Measurements from ENCODE around the gene UPB1. TPM values are rescaled to one million over a fixed set of nuclear protein-coding genes. Genes with fewer than 3 reads are reported as not detected.

UPB1 gene
- total and polyA plus RNA-seq, 9 of the 15 experiments (the other 6 are each of a cell fraction or from before 2014, with no cell fraction given) = 0.06 to 0.11 TPM; not detected in 7

DNA sequence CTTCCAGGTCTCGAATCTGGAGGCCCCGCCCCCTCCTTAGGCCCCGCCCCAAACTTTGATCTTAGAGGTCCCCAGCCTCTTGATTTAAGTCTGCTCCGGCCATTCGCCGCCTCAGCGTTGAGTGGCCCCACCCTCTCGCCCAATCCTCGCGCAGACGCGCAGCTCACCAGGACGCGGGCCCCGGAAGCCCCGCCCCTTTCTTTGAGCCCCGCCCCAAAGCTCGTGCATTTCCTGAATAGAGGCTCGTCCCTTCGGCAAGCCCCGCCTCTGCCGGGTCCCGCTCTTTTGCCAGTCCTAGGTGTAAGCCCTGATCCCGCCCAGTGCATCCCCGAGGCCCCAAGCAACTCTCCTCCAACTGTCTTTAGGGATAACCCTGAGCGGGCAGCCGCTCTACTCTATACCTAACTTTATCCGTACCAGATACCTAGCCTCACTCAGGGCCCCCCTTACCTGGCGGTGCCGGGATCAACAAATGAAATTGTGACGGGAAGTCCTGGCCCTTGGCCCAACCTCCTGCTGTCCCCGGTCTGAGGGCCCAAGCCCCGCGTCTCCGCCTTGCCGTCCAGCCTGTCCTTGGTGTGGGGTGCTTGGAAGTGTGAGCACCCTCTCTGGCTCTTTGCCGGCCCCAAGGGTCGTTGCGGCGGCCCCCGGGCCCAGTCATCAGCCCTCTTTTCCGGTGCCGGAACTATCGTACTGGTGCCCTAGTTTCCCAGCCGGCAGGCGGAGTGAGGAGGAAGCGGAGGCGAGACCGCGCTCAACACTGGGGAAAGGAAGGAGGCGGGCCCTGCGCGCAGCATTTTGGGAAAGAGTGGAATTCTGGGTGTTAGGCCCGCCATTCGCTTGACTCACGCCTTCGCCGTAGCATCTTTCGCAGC, 60.3 kb downstream of the UPB1 start, which contains the start of gene SNRPD3 (continued):
- no peak for TF ChIP-seq BRF2 (IDR thresholded peaks at IDR 0.05; ENCODE audit: borderline replicate concordance, insufficient read depth, insufficient read length)
- TF ChIP-seq, protein P1, sequence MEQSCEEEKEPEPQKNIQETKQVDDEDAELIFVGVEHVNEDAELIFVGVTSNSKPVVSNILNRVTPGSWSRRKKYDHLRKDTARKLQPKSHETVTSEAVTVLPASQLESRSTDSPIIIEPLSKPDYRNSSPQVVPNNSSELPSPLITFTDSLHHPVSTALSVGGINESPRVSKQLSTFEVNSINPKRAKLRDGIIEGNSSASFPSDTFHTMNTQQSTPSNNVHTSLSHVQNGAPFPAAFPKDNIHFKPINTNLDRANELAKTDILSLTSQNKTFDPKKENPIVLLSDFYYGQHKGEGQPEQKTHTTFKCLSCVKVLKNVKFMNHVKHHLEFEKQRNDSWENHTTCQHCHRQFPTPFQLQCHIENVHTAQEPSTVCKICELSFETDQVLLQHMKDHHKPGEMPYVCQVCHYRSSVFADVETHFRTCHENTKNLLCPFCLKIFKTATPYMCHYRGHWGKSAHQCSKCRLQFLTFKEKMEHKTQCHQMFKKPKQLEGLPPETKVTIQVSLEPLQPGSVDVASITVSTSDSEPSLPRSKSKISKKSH (CRISPR knock-in tag; IDR thresholded peaks at IDR 0.05) = no peak
- TF ChIP-seq TCF7 (IDR thresholded peaks at IDR 0.05; ENCODE audit: borderline replicate concordance) = no peak
- TF ChIP-seq NFRKB (IDR thresholded peaks at IDR 0.05; ENCODE audit: low read depth) = peak; percentile 82
- TF ChIP-seq ZNF561 (CRISPR knock-in tag; conservative IDR thresholded peaks at IDR 0.05) = no peak
- TF ChIP-seq KAT8 (IDR thresholded peaks at IDR 0.05; ENCODE audit: low read depth) = no peak
- TF ChIP-seq FOS (IDR thresholded peaks at IDR 0.05; ENCODE audit: extremely low read depth, insufficient read length) = peak; percentile 58
- TF ChIP-seq SETDB1 (IDR thresholded peaks at IDR 0.05; ENCODE audit: low read length) = no peak
- TF ChIP-seq SRSF9 (IDR thresholded peaks at IDR 0.05; ENCODE audit: borderline replicate concordance, low read depth, low read length) = no peak
- 0 out of 2 replicates have a peak, but pooled peaks have one; percentile 29 for TF ChIP-seq CBX1 (IDR thresholded peaks at IDR 0.05; ENCODE audit: low read depth)
- no peak for TF ChIP-seq ETV6 (IDR thresholded peaks at IDR 0.05; ENCODE audit: borderline replicate concordance in 1 of 2, low read depth in 2 of 2, low read length in 1 of 2)
- no peak for TF ChIP-seq ETV6 (CRISPR knock-in tag; IDR thresholded peaks at IDR 0.05; ENCODE audit: borderline replicate concordance)
- TF ChIP-seq SAFB (IDR thresholded peaks at IDR 0.05; ENCODE audit: borderline replicate concordance, low read depth, low read length) = no peak
- TF ChIP-seq CBX3 (IDR thresholded peaks at IDR 0.05; ENCODE audit: borderline replicate concordance in 1 of 2, low read length in 2 of 2) = peak in 1 of 2 experiments; percentile 61; a peak in 1 of 3 replicates
- peak in 1 of 2 experiments; percentile 98; a peak in 2 of 4 replicates for TF ChIP-seq TRIM24 (IDR thresholded peaks at IDR 0.05)
- TF ChIP-seq DLX4 (CRISPR knock-in tag; IDR thresholded peaks at IDR 0.05) = no peak
- TF ChIP-seq MBD2 (IDR thresholded peaks at IDR 0.05; ENCODE audit: borderline replicate concordance, low read depth) = peak; percentile 37
- no peak for TF ChIP-seq HEY1 (CRISPR knock-in tag; IDR thresholded peaks at IDR 0.05; ENCODE audit: borderline replicate concordance)
- TF ChIP-seq SIN3B (IDR thresholded peaks at IDR 0.05; ENCODE audit: low read depth) = peak; percentile 91
- no peak for TF ChIP-seq KAT2B (IDR thresholded peaks at IDR 0.05; ENCODE audit: low read depth, low read length)
- TF ChIP-seq SNRNP70 (optimal IDR thresholded peaks at IDR 0.05; ENCODE audit: low read depth, low read length) = no peak
- no peak for TF ChIP-seq MED1 (CRISPR knock-in tag; IDR thresholded peaks at IDR 0.05; ENCODE audit: borderline replicate concordance)
- TF ChIP-seq ZNF140 (CRISPR knock-in tag; IDR thresholded peaks at IDR 0.05) = no peak
- TF ChIP-seq E2F6 (IDR thresholded peaks at IDR 0.05; ENCODE audit: borderline replicate concordance in 1 of 2, extremely low read depth in 1 of 2, insufficient read depth in 1 of 2, insufficient read length in 1 of 2, low read depth in 1 of 2, low read length in 1 of 2, poor library complexity in 1 of 2, severe bottlenecking in 1 of 2) = peak; percentile 54 to 89
- TF ChIP-seq ZNF408 (CRISPR knock-in tag; IDR thresholded peaks at IDR 0.05; ENCODE audit: low read depth) = no peak

All from K562 (cell line).